GM18526 (cell line): ENCODE results near the gene NCK1.

Experiments
- POLR2A ChIP-seq: IDR thresholded peaks from 3 replicates; pipeline ENCODE4 v1.6.1; 2011; ENCODE audit not compliant: insufficient read length; ENCODE audit errors: extremely low read depth

NCK1 gene

DNA sequence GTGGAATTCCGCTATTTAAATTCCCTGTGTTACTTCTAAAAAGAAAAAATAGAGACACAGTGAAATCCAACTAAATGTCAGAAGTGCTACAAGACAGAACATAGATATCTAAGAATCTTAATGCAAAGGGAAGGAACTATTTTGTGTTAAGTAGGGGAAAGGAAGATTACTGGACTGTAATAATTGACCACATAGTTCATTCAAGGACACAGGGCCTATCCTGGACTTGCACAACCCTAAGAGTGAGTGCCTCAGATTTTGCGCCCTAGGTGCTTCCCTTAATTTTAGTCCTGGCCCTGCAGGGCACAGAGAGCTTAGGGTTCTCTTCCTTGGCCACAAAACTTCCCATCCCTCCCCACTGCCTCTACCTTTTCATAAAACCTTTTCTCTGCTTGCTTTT, 92.2 kb downstream of the NCK1 start:
- no peak for TF ChIP-seq POLR2A

DNA sequence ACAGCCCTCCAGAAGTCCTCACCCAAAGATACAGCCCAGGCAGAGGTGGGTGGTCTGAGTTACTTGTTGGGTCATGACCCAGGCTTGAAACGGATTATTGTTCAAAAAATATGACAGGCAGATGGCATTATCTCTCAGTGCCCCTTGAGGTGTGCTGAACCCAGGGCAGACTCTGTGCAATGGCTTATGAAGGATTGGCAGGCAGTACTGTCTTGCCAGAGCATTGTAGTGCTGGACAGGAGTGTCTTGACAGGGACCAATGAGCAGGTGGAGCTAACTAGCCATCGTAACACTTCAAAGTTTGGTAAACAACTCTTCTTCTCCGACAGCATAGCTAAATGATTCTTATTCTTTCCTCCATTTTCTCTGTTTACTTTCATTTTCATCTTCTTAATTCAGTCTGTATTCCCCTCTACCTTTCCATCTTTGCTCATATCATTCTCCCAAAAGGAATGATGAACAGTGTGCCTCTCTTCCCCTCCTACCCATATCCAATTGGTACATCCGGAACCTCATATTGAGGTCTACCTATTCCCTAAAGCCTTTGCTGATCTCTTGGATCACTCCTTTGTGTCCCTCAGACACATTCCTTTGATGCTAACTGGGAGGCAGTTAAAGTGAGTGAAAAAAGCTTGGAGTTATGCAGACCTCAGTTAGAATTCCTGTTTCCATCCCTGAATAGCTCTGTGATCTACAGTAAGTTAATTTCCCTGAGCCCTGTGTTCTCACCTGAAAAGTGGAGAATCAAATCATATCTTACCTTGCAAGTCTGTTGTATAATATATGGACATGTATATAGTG, 93.2 kb downstream of the NCK1 start:
- no peak for TF ChIP-seq POLR2A

DNA sequence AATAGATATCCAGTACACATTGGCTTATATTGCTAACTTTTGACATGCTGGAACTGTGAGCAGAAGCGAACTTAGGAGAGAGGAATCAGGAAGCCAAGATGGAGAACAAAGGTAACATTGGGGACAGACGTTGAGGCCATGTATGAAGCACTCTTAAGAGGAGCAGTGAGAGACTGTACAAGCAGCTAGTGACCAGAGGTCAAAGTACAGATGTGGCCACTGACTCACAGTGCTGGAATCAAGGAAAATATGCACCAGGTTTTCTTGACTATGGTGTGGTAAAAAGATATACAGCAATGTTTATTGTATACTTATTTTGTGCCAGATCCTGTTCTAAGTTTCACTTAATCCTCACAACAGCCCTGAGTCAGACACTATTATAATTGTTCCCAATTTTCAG, 93.8 kb downstream of the NCK1 start:
- no peak for TF ChIP-seq POLR2A

DNA sequence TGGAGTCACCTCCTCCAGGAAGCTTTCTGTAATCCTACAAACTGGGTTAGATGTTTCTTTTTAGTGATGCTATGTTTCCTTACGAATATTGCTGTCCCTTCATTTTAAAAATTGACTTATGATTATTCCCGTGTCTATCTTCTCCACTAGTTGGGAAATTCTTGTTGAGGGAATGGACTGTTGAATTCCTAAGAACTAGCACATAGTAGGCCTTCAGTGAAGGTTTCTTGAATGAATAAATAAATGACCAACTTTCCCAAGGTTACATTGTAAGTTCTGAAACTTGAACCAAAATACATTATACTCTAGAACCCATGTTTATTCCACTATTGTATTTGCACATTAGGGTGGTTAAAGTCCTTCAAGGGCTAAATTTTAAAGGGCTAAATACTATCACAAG, 95.0 kb downstream of the NCK1 start:
- TF ChIP-seq POLR2A, result no peak

DNA sequence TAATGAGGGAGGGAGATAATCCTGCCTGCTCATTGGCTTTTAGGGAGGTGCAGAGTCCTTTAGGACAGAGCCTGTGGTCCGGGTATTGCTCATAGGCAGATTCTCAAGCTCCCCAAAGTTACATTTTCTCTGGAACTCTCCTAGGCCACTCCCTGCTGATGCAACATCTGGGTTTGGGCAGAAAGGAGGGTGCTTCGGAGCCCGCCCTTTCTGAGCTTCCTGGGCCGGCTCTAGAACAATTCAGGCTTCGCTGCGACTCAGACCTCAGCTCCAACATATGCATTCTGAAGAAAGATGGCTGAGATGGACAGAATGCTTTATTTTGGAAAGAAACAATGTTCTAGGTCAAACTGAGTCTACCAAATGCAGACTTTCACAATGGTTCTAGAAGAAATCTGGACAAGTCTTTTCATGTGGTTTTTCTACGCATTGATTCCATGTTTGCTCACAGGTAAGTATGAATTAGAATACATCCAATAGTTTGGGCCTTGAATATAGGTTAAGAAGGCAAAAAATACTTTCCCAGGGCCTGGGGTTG, 95.8 kb downstream of the NCK1 start, which contains the start of gene IL20RB:
TSS of gene IL20RB (plus strand) at position 233 of the 538 bp plus-strand sequence. CDS start at position 364, 131 bp downstream.
- TF ChIP-seq POLR2A, result no peak

DNA sequence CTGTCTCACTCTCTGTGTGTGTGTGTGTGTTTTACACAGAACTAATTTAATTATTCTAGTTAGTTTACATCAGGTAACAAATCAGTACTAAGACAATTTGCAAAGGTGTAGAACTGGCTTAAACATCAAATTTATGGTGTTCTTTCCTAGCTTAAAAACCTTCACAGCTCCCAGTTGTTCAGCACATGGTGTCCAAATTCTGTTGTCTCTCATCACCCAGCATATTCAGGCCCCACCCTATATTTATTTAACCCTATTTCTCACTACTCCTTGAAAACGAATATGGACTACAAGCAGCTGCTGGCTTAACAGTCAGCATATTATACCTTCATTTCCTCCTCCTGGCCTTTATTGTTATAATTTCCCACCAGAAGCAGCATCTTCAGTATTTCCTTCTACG, 96.9 kb downstream of the NCK1 start:
- TF ChIP-seq POLR2A, result no peak

DNA sequence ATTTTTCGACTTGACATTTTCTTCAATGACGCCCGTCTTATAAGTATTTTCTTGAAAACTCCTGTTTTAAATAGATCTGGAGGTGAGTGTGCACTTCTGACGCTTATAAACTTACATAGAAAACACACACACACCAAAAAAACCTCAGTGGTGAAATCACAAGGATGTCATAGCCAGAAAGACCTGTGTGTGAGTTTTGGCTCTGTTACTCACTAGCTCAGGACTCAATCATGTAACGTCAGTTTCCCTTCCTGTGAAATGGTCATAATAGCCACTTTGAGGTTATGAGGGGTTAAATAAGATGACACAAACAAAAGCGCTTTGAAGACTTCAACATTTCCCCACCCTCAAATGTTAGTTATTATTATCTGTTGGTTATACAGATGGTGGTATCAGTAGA, 97.6 kb downstream of the NCK1 start:
- TF ChIP-seq POLR2A, result no peak

DNA sequence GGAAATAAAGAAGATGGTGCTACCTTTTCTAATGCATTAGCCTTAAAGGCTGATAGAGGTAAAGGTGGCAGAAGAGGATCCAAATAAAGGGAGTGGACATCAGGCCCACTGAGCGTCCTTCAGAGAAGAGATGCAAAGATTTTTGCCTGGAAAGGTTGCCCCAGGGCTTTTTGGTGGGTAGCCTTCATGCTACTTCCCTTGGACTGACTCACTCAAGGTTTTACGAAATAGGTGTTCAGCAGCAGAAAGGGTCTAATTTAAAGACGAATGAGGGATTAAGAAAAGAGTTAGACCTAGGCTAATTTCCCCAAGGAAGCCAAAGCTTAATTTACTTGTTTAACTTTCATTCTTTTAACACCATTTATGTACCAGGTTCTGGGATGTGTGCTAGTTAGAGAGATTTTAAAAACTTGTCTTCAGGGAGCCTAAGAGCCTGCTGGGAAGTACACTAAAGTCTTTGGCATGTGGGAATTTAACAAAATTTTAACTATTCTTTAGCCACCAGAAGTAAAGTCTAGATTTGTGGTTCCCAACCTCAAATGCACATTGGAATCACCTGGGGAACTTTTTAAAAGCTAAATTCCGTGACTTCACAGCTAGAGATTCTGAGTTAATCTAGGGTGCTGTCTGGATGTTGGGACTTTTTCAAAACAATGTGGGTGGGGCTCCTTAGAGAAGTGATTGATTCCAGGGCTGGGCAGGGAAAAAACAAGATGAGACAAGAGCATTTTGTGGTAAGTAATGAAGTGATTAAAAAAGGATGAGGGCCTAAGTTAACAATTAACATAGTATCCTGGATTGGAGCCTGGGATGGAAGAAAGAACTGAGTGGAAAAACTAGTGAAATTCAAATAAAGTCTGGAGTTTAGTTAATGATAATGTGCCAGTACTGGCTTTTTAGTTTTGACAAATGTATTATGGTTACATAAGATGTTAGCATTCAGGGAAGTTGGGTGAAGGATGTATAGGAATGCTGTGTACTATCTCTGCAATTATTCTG, 99.1 kb downstream of the NCK1 start:
- no peak for TF ChIP-seq POLR2A

DNA sequence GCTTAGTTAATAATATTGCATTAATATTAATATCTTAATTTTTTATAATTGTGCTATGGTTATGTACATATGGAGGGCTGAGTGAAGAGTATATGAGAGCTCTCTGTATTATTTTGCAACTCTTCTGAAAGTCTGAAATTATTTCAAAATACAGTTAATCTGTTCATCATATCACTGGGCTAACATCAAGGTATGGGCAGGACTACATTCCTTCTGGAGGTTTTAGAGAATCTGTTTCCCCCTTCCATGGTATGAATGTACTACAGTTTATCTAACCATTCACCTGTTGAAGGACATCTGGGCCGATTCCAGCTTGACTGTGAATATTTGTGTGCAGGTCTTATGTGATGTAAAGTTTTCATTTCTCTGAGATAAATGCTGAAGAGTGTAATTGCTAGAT, 100.9 kb downstream of the NCK1 start:
- no peak for TF ChIP-seq POLR2A

DNA sequence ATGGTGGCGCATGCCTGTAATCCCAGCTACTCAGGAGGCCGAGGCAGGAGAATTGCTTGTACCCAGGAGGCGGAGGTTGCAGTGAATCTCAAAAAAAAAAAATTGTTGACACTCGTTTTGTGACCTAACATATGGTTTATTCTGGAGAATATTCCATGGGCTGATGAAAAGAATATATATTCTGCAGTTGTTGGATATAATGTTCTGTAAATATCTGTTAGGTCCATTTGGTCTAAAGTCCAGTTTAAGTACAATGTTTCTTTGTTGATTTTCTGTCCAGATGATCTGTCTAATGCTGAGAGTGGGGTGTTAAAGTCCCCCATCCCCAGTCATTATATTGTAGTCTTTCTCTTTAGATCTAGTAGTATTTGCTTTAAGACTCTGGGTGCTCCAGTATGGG, 111.3 kb downstream of the NCK1 start:
- no peak for TF ChIP-seq POLR2A

DNA sequence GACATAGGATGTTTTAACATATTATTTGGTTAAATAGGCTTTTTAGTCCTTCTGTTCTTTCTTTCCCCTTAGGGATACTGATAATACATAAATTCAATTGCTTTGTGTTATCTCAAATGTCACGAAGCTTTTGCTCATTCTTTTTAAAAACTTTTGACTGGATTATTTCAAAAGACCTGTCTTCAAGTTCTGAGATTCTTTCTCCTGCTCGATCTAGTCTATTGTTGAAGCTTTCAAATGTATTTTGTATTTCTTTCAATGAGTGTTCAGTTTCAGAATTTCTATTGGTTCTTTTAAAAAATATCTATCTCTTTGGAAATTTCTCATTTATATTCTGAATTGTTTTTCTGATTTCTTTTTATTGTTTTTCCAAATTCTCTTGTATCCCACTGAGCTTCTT, 112.7 kb downstream of the NCK1 start:
- no peak for TF ChIP-seq POLR2A

DNA sequence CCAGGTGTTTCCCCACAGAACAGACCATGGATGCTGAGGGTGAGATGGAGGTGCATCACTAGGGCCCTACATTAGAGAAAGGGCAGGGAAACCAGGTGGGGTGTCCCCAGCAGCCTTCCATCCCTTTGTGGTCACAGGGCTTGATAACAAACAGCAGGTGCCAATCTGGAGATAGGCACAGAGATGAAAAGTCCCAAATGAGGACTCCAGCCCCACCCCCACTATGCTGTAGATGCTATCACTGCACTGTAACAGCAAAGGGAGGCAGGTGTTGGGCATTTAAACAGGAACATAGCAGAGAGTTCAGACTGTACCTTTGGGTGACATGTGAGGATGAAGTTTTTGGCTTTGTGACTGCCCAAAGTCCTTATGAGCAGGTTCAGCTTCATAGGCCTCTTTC, 117.2 kb downstream of the NCK1 start:
- TF ChIP-seq POLR2A, result no peak

DNA sequence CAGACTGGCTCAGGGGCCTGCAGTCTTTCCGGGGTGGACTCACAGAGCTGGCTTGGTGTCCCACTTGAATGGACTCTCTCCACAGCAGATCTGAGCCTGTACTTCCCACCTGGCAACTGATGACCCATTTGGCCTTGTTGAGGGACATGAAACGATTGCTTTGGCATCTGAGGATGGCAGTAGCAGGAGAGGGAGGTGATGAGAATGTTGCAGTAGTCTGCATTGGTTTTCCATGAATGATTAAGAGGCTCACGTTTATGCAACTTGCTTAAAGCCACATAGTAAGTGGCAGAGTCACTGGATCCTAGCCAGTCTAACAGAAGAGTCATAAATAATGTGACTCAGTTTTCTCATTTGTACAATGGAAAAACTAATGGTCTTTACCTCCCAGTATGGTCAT, 117.7 kb downstream of the NCK1 start:
- TF ChIP-seq POLR2A, result no peak

DNA sequence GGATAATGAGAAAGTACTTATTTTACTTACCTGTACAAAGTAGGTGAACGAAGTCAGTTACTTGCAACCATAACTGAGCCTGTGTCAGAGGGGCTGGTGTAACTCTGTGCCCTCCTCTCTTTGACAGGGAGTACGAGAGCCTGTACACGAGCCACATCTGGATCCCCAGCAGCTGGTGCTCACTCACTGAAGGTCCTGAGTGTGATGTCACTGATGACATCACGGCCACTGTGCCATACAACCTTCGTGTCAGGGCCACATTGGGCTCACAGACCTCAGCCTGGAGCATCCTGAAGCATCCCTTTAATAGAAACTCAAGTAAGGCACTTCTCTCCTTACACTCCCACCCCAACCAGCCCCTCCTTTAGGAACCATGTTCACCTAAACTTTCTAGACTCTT, 120.0 kb downstream of the NCK1 start:
- TF ChIP-seq POLR2A, result no peak

DNA sequence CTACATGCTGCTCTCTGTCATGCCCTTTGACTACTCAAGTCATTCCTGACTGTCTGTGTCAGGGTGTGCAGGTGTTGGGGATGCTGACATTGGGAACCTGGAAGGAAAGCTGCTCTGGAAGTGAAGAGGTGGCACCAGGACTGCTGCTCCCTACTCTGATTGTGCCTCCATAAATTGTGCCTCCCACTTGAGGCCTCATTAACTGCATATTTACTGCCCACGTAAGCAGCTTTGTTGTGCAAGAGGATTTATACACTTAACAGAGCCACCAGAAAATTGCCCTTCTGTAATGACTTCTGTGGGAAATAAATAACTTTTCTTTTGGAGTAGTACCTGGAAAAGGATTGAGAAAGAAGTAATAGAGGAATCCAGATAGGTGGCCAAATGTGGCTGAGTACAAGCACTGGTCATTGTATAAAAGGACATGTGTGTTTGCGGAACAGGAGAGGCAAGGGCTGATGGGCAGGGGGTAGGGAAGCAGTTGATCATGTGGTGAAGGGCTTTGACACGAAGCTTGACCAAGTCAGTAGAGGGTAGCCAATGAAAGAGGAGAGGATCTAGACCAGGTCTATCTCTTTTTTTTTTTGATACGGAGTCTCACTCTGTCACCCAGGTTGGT, 120.6 kb downstream of the NCK1 start:
- no peak for TF ChIP-seq POLR2A

DNA sequence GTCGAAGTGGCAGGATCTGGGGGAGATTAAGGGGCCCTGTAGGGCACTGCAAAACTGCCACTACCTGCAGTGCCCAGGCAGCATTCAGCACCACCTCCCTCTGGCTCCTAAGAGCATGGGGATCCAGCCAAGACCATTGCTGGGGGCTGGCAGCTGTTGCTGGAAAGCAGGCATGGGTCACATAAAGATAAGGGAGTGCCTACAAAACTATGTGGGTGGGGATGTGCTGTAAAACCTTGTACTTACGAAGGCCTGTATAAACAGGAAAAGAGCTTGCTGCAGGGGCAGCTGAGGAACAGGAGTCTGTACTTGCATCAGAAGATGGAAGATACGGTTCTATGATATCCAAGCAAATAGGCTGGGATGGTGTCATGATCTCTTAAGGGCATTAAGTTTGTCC, 122.8 kb downstream of the NCK1 start:
- no peak for TF ChIP-seq POLR2A

DNA sequence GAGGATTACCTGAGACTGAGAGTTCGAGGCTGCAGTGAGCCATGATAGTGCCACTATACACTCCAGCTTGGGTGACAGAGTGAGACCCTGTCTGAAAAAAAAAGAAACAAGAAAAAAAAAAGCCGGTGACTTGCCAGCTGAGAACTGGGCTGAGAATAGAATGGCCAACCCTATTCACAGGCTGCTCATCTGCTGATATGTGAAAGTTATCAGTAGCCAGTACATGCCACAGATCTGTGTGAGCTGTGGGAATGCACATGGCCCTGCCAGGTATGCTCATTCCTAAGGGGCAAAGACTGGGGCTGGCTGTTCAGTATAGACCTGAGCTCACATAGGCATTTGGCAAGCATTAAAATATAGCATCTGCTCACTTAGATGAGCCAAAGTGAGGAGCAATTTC, 126.6 kb downstream of the NCK1 start:
- no peak for TF ChIP-seq POLR2A
